Measurements from ENCODE around the gene YDJC.

DNA sequence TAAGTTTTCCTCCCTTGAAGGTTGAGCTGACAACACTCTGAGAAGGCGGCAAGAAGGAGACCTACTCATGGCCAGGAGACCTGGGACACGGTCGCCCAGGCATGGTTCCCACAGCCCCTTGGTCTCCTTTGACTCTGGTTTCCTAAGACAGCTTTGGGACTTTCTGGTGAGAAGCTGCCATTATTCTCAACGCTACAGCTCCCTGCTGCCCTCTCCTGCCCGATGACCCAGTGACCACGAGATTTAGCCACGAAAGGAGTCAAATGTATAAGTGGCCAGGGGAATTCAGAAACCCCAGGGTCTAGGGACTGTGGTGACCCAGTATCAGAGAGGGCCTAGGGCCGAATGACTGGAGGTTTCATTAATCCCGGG is 11.6 kb upstream of the YDJC start:
- TF ChIP-seq EZH2 (IDR thresholded peaks at IDR 0.05; ENCODE audit: low read length, missing control alignments), result no peak
- TF ChIP-seq, protein P1, sequence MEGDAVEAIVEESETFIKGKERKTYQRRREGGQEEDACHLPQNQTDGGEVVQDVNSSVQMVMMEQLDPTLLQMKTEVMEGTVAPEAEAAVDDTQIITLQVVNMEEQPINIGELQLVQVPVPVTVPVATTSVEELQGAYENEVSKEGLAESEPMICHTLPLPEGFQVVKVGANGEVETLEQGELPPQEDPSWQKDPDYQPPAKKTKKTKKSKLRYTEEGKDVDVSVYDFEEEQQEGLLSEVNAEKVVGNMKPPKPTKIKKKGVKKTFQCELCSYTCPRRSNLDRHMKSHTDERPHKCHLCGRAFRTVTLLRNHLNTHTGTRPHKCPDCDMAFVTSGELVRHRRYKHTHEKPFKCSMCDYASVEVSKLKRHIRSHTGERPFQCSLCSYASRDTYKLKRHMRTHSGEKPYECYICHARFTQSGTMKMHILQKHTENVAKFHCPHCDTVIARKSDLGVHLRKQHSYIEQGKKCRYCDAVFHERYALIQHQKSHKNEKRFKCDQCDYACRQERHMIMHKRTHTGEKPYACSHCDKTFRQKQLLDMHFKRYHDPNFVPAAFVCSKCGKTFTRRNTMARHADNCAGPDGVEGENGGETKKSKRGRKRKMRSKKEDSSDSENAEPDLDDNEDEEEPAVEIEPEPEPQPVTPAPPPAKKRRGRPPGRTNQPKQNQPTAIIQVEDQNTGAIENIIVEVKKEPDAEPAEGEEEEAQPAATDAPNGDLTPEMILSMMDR (conservative IDR thresholded peaks at IDR 0.05 in 1 of 2, IDR thresholded peaks at IDR 0.05 in 1 of 2; ENCODE audit: low read depth in 1 of 2, low read length in 2 of 2), result peak; percentile 51 to 57

Data from fibroblast of lung (primary cell).